Upper lobe of left lung (tissue), 6 donors: ENCODE results near the gene SNX30. TPM values are rescaled to one million over a fixed set of nuclear protein-coding genes. Genes with fewer than 3 reads are reported as not detected.

ENCODE experiments used
- ATAC-seq, 2 donors: fragments of 200-7000 bp; cut with Tn5 transposase; one replicate each; pipeline ENCODE4 v1.9.1; 2022; ENCODE audit warnings: mild to moderate bottlenecking in 2 of 2, moderate library complexity in 2 of 2; ENCODE audit not compliant: low FRiP score in 2 of 2
- DNase-seq, 2 donors: peaks; one replicate each; pipeline ENCODE4 v3.0.0-alpha.2; 2019 to 2020
- H3K27ac ChIP-seq, 4 donors: fragments of 200-600 bp; sonication (generic); one replicate each; pipeline ENCODE4 v1.5.1; 2016 to 2019
- H3K27me3 ChIP-seq, 4 donors: fragments of 200-600 bp; sonication (generic); one replicate each; pipeline ENCODE4 v1.5.1; 2017 to 2019
- H3K36me3 ChIP-seq, 4 donors: fragments of 200-600 bp; sonication (generic); one replicate each; pipeline ENCODE4 v1.5.1; 2016 to 2019
- H3K4me1 ChIP-seq, 4 donors: fragments of 200-600 bp; sonication (generic); one replicate each; pipeline ENCODE4 v1.5.1; 2018 to 2019
- H3K4me3 ChIP-seq, 4 donors: fragments of 200-600 bp; sonication (generic); one replicate each; pipeline ENCODE4 v1.5.1; 2017 to 2019; ENCODE audit warnings: mild to moderate bottlenecking in 2 of 4, moderate library complexity in 1 of 4
- H3K9me3 ChIP-seq, 4 donors: fragments of 200-600 bp; sonication (generic); one replicate each; pipeline ENCODE4 v1.5.1; 2018 to 2019
- CTCF ChIP-seq, 6 experiments: fragments of 450-650 bp in 4 of 6; fragments of 200-600 bp in 2 of 6; sonication (generic) in 2 of 6; IDR thresholded peaks; one replicate each; pipeline ENCODE4 v1.5.1; 2016 to 2019; ENCODE audit warnings: antibody characterized with exemption in 6 of 6
- EP300 ChIP-seq, 4 donors: sonication (generic); formaldehyde crosslinking; IDR thresholded peaks; one replicate each; pipeline ENCODE4 v1.5.1; 2017; ENCODE audit warnings: antibody characterized with exemption in 4 of 4, control low read depth in 2 of 4
- POLR2A ChIP-seq, 4 donors: fragments of 450-650 bp; IDR thresholded peaks; one replicate each; pipeline ENCODE4 v1.5.1; 2016 to 2017; ENCODE audit warnings: antibody characterized with exemption in 4 of 4, mild to moderate bottlenecking in 2 of 4
- POLR2AphosphoS5 ChIP-seq, 2 donors: sonication (generic); formaldehyde crosslinking; IDR thresholded peaks; one replicate each; pipeline ENCODE4 v1.5.1; 2017; ENCODE audit warnings: antibody characterized with exemption in 2 of 2
- WGBS, 2 donors: methylation state at CpG; one replicate each; pipeline ENCODE4 v1.1.5; 2017 to 2018; 5-methylcytosine and 5-hydroxymethylcytosine counted together
- total RNA-seq, 6 donors: library from RNA; depleted of rRNA in 4 of 6; stranded (reverse); fragments of >200 nt in 4 of 6; gene quantifications; one replicate each; pipeline versions ENCODE4 v1.1.0 to v1.2.1, GENCODE V29; 2016 to 2021
- donor health status: DM: no; HTN: no; CAD: no; lungs with moderate emphysema.
- donor health status: DM: no; HTN: yes; CAD: no; lungs with severe emphysema.

SNX30 gene
- total RNA-seq, 6 donors from 2014 or later = 46.9 to 80.1 (median 72.2) TPM

DNA sequence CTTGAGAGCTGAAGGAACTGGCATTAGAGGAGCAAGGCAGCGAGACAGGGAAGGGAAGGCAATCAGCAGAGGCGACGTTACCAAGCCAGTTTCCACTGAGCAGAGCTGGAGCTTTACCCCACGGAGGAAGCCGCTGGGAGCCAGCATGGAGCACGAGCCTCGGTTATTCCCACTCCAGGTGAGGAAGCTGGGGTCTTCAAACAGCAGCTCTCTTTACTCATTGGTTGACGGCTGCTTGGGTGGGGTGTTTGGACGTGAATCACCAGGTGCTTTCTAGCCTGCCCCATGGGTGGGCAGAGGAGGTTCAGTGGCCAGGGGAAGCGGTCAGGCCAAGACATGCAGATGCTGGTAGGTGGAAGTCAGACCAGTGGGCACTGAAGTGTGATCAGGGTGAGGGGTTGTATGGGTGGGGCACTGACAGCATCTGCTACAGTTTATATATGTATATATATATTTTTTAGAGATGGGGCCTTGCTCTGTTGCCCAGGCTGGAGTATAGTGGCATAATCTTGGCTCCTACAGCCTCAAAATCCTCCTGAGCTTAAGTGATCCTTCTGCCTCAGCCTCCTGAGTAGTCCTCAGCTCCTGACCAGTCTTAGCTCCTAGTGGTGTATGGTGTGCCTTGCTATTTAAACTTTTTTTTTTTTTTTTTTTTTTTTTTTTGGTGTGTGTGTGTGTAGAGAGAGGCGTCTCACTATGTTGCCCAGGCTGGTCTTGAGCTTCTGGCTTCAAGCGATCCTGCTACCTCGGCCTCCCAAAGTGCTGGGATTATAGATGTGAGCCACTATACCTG lies 12.4 kb downstream of the SNX30 start:
- peaks cover 0 to 29% (median 14%) of the 10 kb centered on the region in 4 donors for H3K4me1 ChIP-seq
- H3K27ac ChIP-seq = no peak overlapping the region
- TF ChIP-seq EP300 (IDR thresholded peaks at IDR 0.05) (no peak), POLR2AphosphoS5 (IDR thresholded peaks at IDR 0.05) (no peak), POLR2A (IDR thresholded peaks at IDR 0.05) (no peak), CTCF (IDR thresholded peaks at IDR 0.05) (no peak)
- 96 to 97% methylated on average over 11 to 13 of the region's 13 CpGs for WGBS, 2 donors
- peaks cover 0 to 3% (median 0%) of the 10 kb centered on the region in 4 donors for H3K9me3 ChIP-seq
- no peak overlapping the region for H3K4me3 ChIP-seq
- ATAC-seq (no peak), DNase-seq (no peak)
- no peaks in the 10 kb centered on the region for H3K36me3 ChIP-seq
- H3K27me3 ChIP-seq = no peaks in the 10 kb centered on the region

- H3K4me1 ChIP-seq = peaks cover 0 to 20% (median 9%) of the 10 kb centered on the region in 4 donors
- no peak overlapping the region for H3K4me3 ChIP-seq
- WGBS, 2 donors = 80 to 84% methylated on average over 5 of the region's 5 CpGs
- no peaks in the 10 kb centered on the region for H3K27me3 ChIP-seq
- H3K36me3 ChIP-seq = no peaks in the 10 kb centered on the region
- TF ChIP-seq EP300 (IDR thresholded peaks at IDR 0.05) (no peak), POLR2A (IDR thresholded peaks at IDR 0.05) (no peak), POLR2AphosphoS5 (IDR thresholded peaks at IDR 0.05) (no peak), CTCF (IDR thresholded peaks at IDR 0.05) (no peak)
- H3K9me3 ChIP-seq = peaks cover 0 to 3% (median 0%) of the 10 kb centered on the region in 4 donors
- no peak for DNase-seq
- no peak overlapping the region for H3K27ac ChIP-seq
- ATAC-seq = peak in 1 of 2 donors; percentile 38
Observed at GRCh38 chr9:112764344-112764743, 13.8 kb downstream of the SNX30 start.

DNA sequence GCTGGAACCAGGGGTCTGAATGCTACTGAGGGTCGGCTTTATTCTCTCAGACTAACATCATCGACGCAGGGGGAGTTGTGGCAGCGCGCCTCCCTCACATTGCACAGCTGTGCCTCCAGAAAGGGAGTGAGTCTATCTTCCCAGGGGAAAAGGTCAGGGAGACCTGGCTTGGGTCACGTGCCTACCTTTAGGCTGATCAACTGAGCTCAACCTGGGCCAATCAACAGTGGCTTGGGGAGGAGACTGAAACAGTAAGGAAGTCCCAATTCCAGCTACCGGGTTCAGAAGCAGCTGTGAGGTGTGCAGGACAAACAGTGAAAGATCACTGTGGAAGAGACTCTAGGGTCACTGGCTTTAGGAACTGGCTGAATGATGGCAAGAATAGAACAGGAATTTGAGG lies 14.3 kb downstream of the SNX30 start:
- no peak for DNase-seq
- no peak overlapping the region for H3K27ac ChIP-seq

GRCh38 chr9:112765281-112765680 lies 14.7 kb downstream of the SNX30 start:
- Histone ChIP-seq H3K36me3 (no peaks in the 10 kb centered on the region), H3K4me3 (no peak overlapping the region), H3K27me3 (no peaks in the 10 kb centered on the region), H3K9me3 (peaks cover 0 to 3% (median 0%) of the 10 kb centered on the region in 4 donors), H3K27ac (no peak overlapping the region), H3K4me1 (peaks cover 0 to 14% (median 5%) of the 10 kb centered on the region in 4 donors)
- TF ChIP-seq POLR2AphosphoS5 (IDR thresholded peaks at IDR 0.05) (no peak), CTCF (IDR thresholded peaks at IDR 0.05) (no peak), POLR2A (IDR thresholded peaks at IDR 0.05) (no peak), EP300 (IDR thresholded peaks at IDR 0.05) (no peak)
- no peak for ATAC-seq
- no peak for DNase-seq
- 91 to 100% methylated on average over 1 of the region's 1 CpG for WGBS, 2 donors

More for the DNA sequence above, 14.3 kb downstream of the SNX30 start:
- peaks cover 0 to 19% (median 8%) of the 10 kb centered on the region in 4 donors for H3K4me1 ChIP-seq
- TF ChIP-seq POLR2A (IDR thresholded peaks at IDR 0.05) = no peak
- no peak for TF ChIP-seq POLR2AphosphoS5 (IDR thresholded peaks at IDR 0.05)
- no peak for TF ChIP-seq CTCF (IDR thresholded peaks at IDR 0.05)
- no peak for TF ChIP-seq EP300 (IDR thresholded peaks at IDR 0.05)
- H3K27me3 ChIP-seq = no peaks in the 10 kb centered on the region
- no peak overlapping the region for H3K4me3 ChIP-seq
- no peak for ATAC-seq
- H3K9me3 ChIP-seq = peaks cover 0 to 3% (median 0%) of the 10 kb centered on the region in 4 donors
- 72 to 77% methylated on average over 7 of the region's 7 CpGs for WGBS, 2 donors
- H3K36me3 ChIP-seq = no peaks in the 10 kb centered on the region
